NCI-H524 (cell line): Measurements from ENCODE around the gene GJA8.
A peak's percentile ranks its signal among the peaks of the same experiment; 100 is the strongest.
"Not testable (repeated sequence)": the region's sequence is repeated elsewhere in the genome, so short reads cannot be mapped to it uniquely, and the experiment has no call there.

Source experiments
- DNase-seq, 2 experiments: peaks; one replicate each; lab custom pipeline; 2025; lab: John Stamatoyannopoulos, UW

Gene GJA8

DNA sequence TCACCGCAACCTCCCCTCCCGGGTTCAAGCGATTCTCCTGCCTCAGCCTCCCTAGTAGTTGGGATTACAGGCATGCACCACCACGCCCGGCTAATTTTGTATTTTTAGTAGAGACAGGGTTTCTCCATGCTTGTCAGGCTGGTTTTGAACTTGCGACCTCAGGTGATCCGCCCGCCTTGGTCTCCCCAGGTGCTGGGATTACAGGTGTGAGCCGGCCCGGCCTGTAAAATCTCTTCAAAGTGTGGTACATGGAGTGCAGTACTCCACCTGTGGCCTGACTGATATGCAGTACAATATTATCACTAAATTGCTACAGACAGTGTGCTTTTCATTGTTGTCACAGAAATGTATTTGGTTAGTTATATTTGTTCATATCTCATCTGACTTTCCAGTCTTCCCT, 25.1 kb downstream of the GJA8 start:
- not testable (repeated sequence) for DNase-seq

DNA sequence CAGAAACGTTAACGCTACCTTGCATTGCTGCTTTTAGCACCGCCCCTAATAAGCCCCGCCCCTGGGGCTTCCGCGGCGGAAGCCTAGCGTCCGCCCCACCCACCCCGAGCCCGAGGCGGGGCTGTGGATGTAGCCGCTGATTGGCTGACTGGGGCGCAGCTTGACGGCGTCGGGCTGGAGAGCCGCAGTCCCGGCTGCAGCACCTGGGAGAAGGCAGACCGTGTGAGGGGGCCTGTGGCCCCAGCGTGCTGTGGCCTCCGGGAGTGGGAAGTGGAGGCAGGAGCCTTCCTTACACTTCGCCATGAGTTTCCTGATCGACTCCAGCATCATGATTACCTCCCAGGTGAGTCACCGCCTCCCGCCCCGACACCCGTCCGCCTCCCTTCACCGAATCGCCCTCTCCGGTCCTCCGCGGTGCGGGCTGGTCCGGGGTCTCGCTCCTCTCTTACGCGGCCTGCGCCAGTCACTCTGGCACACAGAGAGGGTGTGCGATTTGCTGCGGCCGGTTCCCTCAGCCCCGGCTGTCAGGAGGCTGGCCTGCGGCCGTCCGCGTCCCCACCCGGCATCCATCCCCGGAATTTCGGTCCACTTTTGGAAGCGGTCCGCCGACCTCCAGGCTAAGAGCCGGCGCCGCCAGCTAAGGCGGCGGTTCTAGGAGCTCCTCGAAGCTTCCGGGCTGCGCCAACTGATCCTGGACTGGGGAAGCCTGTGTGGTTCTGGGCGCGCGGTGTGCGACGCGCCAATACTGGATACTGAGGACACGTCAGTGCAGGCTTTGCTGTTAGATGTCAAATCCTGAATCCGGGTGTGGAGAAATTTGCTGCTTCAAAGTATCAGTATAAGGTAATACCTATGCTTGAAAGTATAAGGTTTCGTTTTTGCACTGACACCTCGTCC, 25.9 kb downstream of the GJA8 start, which contains the start of gene GPR89B:
TSS of gene GPR89B (plus strand) at position 185 of the 897 bp plus-strand sequence. CDS start at position 302, 117 bp downstream.
- peak; percentile 30 to 78 for DNase-seq

DNA sequence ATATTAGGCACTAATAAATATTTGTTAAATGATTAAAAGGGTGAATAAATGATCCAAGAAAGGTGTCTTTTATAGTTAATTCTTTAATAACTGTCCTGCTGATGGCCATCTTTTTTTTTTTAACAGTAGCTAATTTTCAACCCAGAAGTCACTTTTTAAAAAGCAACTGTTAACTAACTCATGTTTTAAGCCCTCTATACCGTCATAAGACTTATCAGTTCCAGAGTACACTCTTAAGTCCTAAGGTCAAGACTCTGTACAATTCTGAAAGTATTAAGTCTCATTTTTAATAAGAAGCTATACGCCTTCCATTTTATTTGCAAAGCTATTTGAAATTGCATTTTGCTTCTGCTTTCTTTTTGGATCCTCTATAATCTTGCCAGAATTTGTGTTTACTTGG, 28.5 kb downstream of the GJA8 start:
- DNase-seq: not testable (repeated sequence)

DNA sequence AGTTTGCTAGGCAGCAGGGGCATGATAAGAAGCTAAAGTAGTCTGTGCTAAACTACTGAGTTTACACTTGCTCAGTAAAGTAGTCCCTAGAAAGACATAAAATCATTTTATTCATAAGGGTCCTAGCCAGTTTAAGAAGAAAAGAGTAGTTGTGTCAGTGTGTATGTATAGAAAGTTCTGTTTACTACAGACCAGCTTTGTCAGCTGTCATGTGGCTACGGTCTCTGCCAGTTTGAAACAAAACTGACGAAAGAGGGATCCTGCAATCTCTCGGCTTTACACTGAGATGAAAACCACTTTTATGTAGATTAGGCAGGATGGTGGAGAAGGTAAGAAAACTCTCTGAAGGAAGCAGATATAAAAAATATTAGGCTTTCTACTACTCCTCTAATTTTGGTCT, 32.7 kb downstream of the GJA8 start:
- not testable (repeated sequence) for DNase-seq

DNA sequence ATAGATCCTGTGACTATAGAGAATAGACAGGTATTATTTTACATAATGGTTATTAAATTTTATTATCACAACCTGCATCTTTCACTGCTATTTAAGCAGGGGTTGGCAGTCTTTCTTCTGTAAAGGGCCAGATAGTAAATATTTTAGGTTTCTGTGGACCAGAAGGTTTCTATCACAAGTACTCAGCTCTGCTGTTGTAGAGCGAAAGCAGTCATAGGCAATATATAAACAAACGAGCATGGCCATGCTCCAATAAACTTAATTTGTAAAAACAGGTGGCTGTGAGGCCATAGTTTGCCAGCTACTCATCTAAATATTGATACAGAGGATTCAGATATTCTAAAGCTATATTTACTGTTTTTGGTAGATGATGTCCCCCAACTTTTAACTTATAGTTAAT, 37.9 kb downstream of the GJA8 start:
- not testable (repeated sequence) for DNase-seq

DNA sequence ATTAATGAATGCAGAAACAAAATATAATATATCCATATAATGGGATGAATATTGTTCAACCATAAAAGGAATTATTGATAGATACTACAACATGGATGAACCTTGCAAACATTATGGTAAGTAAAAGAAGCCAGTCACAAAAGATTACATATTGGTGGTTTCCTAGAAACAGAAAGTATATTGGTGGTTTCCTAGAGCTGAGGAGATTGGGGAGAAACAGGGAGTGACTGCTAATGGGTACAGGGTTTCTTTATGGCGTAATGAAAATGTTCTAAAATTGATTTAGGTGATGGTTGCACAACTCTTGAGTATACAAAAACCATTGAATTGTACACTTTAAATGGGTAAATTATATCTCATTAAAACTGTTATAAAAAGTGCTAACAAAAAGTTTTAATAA, 40.0 kb downstream of the GJA8 start:
- DNase-seq: not testable (repeated sequence)

DNA sequence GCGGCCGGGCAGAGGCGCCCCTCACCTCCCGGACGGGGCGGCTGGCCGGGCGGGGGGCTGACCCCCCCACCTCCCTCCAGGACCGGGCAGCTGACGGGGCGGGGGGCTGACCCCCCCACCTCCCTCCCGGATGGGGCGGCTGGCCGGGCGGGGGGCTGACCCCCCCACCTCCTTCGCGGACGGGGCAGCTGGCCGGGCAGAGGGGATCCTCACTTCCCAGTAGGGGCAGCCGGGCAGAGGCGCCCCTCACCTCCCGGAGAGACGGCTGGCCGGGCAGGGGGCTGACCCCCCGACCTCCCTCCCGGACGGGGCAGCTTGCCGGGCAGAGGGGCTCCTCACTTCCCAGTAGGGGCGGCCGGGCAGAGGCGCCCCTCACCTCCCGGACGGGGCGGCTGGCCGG, 46.9 kb downstream of the GJA8 start:
- DNase-seq: not testable (repeated sequence)
